GM18508 (cell line): Measurements from ENCODE around the gene SLC26A8.
"Not testable (repeated sequence)": the region's sequence is repeated elsewhere in the genome, so short reads cannot be mapped to it uniquely, and the experiment has no call there.

Experiments used
- ATAC-seq: cut with Tn5 transposase; IDR thresholded peaks from one replicate; pipeline ENCODE4 v1.9.1; 2021; ENCODE audit warnings: moderate number of reproducible peaks; ENCODE audit not compliant: insufficient read depth, unreplicated experiment

Gene SLC26A8

GRCh38 chr6:35920793-35921732, 103.4 kb downstream of the SLC26A8 start, which contains the start of gene SRPK1:
SRPK1 (minus strand) TSS chr6:35921098; CDS start chr6:35921056, 42 bp downstream.
- no peak for ATAC-seq

- ATAC-seq = no peak
These were observed 104.4 kb downstream of the SLC26A8 start for GRCh38 chr6:35919827-35920751.

- no peak for ATAC-seq
These were observed 105.2 kb downstream of the SLC26A8 start for GRCh38 chr6:35919085-35919826.

- ATAC-seq = not testable (repeated sequence)
These were observed 107.5 kb downstream of the SLC26A8 start for GRCh38 chr6:35916893-35917292.

- no peak for ATAC-seq
These were observed 108.4 kb downstream of the SLC26A8 start for GRCh38 chr6:35916056-35916455.

- ATAC-seq = no peak
These were observed 109.9 kb downstream of the SLC26A8 start for GRCh38 chr6:35914536-35914935.

GRCh38 chr6:35911871-35912653, 112.4 kb downstream of the SLC26A8 start:
- ATAC-seq = no peak

GRCh38 chr6:35909571-35909970, 114.9 kb downstream of the SLC26A8 start:
- not testable (repeated sequence) for ATAC-seq

- ATAC-seq = not testable (repeated sequence)
These were observed 115.6 kb downstream of the SLC26A8 start for GRCh38 chr6:35908753-35909401.

GRCh38 chr6:35907750-35908149, 116.7 kb downstream of the SLC26A8 start:
- ATAC-seq = no peak

GRCh38 chr6:35906499-35906846, 118.0 kb downstream of the SLC26A8 start:
- no peak for ATAC-seq

GRCh38 chr6:35905841-35906498, 118.5 kb downstream of the SLC26A8 start:
- no peak for ATAC-seq

GRCh38 chr6:35905141-35905785, 119.2 kb downstream of the SLC26A8 start:
- ATAC-seq = no peak

- no peak for ATAC-seq
These were observed 120.8 kb downstream of the SLC26A8 start for GRCh38 chr6:35903679-35904078.

GRCh38 chr6:35900448-35900847, 124.0 kb downstream of the SLC26A8 start:
- ATAC-seq = no peak

- ATAC-seq = no peak
These were observed 126.4 kb downstream of the SLC26A8 start for GRCh38 chr6:35898003-35898402.

- no peak for ATAC-seq
These were observed 127.0 kb downstream of the SLC26A8 start for GRCh38 chr6:35897486-35897885.

GRCh38 chr6:35897036-35897435, 127.4 kb downstream of the SLC26A8 start:
- ATAC-seq = no peak
